ENCODE data around the gene MOV10.

- TF ChIP-seq CTCF (IDR thresholded peaks at IDR 0.05; ENCODE audit: insufficient read depth, low read length) (no peak), POLR2AphosphoS5 (IDR thresholded peaks at IDR 0.05; ENCODE audit: low read depth) (no peak), REST (IDR thresholded peaks at IDR 0.05; ENCODE audit: insufficient replicate concordance, low read depth) (no peak), GABPA (IDR thresholded peaks at IDR 0.05; ENCODE audit: low read depth) (no peak)
These were observed 37.2 kb downstream of the MOV10 start for GRCh38 chr1:112711670-112712069.

All from HL-60 (cell line).